Pancreas (tissue), 10 donors: ENCODE data around the gene SMIM35. TPM values are rescaled to one million over a fixed set of nuclear protein-coding genes. Genes with fewer than 3 reads are reported as not detected.

ENCODE experiments used
- ATAC-seq, 4 donors: fragments of 200-7000 bp; cut with Tn5 transposase; one replicate each; pipeline versions ENCODE4 v1.8.0 to v1.9.1; 2020; ENCODE audit warnings: mild to moderate bottlenecking in 4 of 4, moderate library complexity in 4 of 4
- DNase-seq, 6 donors: peaks; one replicate each; pipeline ENCODE4 v3.0.0-alpha.2; 2020
- FAIRE-seq: peaks from 2 replicates; lab custom pipeline; 2012; peaks lifted over from hg19 to GRCh38; lab: Jason Lieb, UNC
- H3K27ac ChIP-seq, 4 donors: fragments of 200-600 bp; sonication (generic); 1 replicate in 3 of 4; 2 replicates in 1 of 4; pipeline versions ENCODE4 v1.5.0 to v1.8.0; 2020
- H3K27me3 ChIP-seq, 4 donors: fragments of 200-600 bp; one replicate each; pipeline ENCODE4 v1.8.0; 2021
- H3K36me3 ChIP-seq, 3 donors: fragments of 200-600 bp; sonication (generic) in 1 of 3; one replicate each; pipeline versions ENCODE4 v1.5.0 to v1.8.0; 2020 to 2021
- H3K4me1 ChIP-seq, 3 donors: fragments of 200-600 bp; one replicate each; pipeline ENCODE4 v1.8.0; 2021
- H3K4me3 ChIP-seq, 4 donors: fragments of 200-600 bp; sonication (generic) in 2 of 4; one replicate each; pipeline versions ENCODE4 v1.5.0 to v1.8.0; 2020 to 2021
- H3K9me3 ChIP-seq, 4 donors: fragments of 200-600 bp; one replicate each; pipeline ENCODE4 v1.8.0; 2021
- WGBS, 2 donors: extraction: QIAGEN DNeasy Blood & Tissue Kit; methylation state at CpG; one replicate each; pipeline ENCODE4 v1.1.7; 2013; 5-methylcytosine and 5-hydroxymethylcytosine counted together
- intact Hi-C, 3 donors: fragments of 100-400 bp; cut with DNase I; formaldehyde crosslinking; loops; one replicate each; pipeline versions ENCODE4 v1.11.1 to v1.14.2; 2022
- polyA plus RNA-seq, 2 donors: library from polyadenylated mRNA; stranded (reverse); fragments of 200-250 nt; gene quantifications; one replicate each; pipeline ENCODE4 v1.2.3, GENCODE V29; 2013
- total RNA-seq, 6 donors: library from RNA; stranded (reverse); fragmentation: NEBNext Ultra II Directional in 4 of 6; extraction: Animal tissue kit (Norgen Biotek cat#: 25700) in 4 of 6; gene quantifications; one replicate each; pipeline versions ENCODE4 v1.2.1 to v1.2.4, GENCODE V29; 2021 to 2023
- TF ChIP-seq, protein P1 (sequence below), 4 donors: fragments of 200-600 bp; sonication (generic) in 3 of 4; IDR thresholded peaks; one replicate each; pipeline versions ENCODE4 v1.5.0 to v1.8.0; 2021; ENCODE audit warnings: antibody characterized with exemption in 4 of 4
- donor health status: healthy with polysubstance abuse.
- donor health status: DM: no; HTN: no; CAD: no; lungs with moderate emphysema.
- donor health status: DM: no; HTN: no; CAD: no.
- donor health status: control.
- donor health status: control.
- donor health status: Bipolar disorder and iron deficiency.
- donor health status: DM: yes; HTN: yes; CAD: no.
- donor health status: DM: no; HTN: no; CAD: no.
- donor health status: DM: no; HTN: no; CAD: no.
- donor health status: DM: yes; HTN: yes; CAD: no.

The SMIM35 gene
- total and polyA plus RNA-seq, 8 donors, result 0.02 TPM; not detected in 7

DNA sequence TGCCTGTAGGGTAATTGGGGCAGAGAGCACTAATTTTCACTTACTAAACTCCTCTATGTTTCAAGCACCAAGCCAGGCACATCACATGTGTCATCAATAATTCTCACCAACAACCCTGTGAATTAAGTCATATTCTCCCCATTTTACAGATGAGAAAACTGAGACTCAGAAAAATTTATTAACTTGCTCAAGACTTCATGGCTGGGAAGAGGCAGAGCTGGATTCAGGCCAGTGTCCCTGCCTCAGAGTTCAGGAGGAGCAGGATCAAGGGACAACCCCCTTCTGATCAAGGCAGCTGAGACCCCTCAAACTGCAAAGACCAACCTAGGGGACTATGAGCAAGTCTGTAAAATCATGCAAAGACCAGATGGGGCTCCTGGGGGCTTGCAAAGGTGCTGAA lies 2.1 kb downstream of the SMIM35 start:
- Histone ChIP-seq H3K9me3 (no peaks in the 10 kb centered on the region), H3K4me1 (no peaks in the 10 kb centered on the region), H3K27me3 (no peaks in the 10 kb centered on the region), H3K36me3 (no peaks in the 10 kb centered on the region), H3K27ac (no peak overlapping the region), H3K4me3 (no peak overlapping the region)
- intact Hi-C loops, result no loop called here
- ATAC-seq, result no peak
- TF ChIP-seq, protein P1, sequence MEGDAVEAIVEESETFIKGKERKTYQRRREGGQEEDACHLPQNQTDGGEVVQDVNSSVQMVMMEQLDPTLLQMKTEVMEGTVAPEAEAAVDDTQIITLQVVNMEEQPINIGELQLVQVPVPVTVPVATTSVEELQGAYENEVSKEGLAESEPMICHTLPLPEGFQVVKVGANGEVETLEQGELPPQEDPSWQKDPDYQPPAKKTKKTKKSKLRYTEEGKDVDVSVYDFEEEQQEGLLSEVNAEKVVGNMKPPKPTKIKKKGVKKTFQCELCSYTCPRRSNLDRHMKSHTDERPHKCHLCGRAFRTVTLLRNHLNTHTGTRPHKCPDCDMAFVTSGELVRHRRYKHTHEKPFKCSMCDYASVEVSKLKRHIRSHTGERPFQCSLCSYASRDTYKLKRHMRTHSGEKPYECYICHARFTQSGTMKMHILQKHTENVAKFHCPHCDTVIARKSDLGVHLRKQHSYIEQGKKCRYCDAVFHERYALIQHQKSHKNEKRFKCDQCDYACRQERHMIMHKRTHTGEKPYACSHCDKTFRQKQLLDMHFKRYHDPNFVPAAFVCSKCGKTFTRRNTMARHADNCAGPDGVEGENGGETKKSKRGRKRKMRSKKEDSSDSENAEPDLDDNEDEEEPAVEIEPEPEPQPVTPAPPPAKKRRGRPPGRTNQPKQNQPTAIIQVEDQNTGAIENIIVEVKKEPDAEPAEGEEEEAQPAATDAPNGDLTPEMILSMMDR (IDR thresholded peaks at IDR 0.05), result no peak
- FAIRE-seq, result no peak
- no peak for DNase-seq

DNA sequence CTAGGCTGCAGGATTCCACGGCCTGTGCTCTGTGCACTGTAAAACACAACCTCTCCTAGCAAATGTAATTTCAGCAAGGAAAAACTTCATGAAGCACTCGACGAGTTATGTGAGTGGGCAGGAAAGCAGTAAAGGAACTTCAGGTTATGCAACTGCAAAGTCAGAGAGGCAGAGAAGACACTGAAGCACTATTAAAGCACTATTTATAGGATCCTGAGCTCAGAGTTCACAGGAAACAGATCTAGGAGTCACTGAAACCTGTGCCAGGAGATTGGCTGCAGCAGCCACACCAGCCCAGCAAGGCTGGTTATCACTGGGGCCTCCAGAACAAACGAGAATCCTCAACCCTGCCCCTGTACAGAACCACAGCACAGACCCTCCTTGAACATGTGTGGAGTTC lies 2.5 kb downstream of the SMIM35 start:
- no peaks in the 10 kb centered on the region for H3K4me1 ChIP-seq
- DNase-seq (no peak), FAIRE-seq (no peak), ATAC-seq (peak in 3 of 4 donors; percentile 27 to 57 (median 31))
- no peak overlapping the region for H3K27ac ChIP-seq
- intact Hi-C loops, result no loop called here
- H3K4me3 ChIP-seq, result no peak overlapping the region
- H3K9me3 ChIP-seq, result no peaks in the 10 kb centered on the region
- no peaks in the 10 kb centered on the region for H3K36me3 ChIP-seq
- no peaks in the 10 kb centered on the region for H3K27me3 ChIP-seq
- 34 to 42% methylated on average over 4 of the region's 4 CpGs for WGBS, 2 donors
- TF ChIP-seq, protein P1 (IDR thresholded peaks at IDR 0.05), result no peak

DNA sequence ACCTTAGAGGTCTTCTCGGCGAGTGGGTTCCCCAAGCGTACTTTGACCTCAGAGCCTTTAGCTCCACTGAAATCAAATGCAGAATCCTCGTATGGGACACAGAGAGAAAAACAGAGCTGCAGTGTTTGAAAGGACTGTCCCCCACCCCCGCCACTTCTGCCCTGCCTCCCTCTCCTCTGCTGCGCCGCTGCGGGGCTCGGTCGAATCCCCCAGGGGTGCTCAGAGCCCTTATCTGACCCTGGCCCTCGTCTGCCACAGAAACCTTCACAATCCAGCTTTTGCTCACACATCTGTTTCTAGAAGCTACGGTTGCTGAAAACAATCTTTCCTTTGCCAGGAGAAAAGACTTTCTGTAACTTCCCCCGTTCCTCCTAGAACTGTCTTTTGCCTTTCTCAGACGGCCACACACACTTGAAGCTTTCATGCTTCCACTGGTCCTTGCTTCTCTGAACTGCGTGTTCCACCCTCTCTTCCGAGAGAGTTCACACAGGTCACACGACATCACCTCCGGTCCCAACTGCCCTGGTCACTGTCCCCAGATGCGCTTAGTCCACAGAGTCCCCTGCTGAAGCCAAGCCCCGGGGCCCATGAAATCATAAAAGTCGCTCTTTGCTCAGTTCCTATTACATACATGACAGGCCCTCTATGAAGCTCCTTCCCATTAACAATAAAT lies 3.7 kb downstream of the SMIM35 start:
- Histone ChIP-seq H3K36me3 (no peaks in the 10 kb centered on the region), H3K4me3 (no peak overlapping the region), H3K9me3 (no peaks in the 10 kb centered on the region), H3K4me1 (no peaks in the 10 kb centered on the region), H3K27me3 (no peaks in the 10 kb centered on the region), H3K27ac (no peak overlapping the region)
- ATAC-seq, result no peak
- intact Hi-C loops, result no loop called here
- no peak for DNase-seq
- 64 to 68% methylated on average over 21 of the region's 21 CpGs for WGBS, 2 donors
- FAIRE-seq, result no peak
- TF ChIP-seq, protein P1 (IDR thresholded peaks at IDR 0.05), result no peak

DNA sequence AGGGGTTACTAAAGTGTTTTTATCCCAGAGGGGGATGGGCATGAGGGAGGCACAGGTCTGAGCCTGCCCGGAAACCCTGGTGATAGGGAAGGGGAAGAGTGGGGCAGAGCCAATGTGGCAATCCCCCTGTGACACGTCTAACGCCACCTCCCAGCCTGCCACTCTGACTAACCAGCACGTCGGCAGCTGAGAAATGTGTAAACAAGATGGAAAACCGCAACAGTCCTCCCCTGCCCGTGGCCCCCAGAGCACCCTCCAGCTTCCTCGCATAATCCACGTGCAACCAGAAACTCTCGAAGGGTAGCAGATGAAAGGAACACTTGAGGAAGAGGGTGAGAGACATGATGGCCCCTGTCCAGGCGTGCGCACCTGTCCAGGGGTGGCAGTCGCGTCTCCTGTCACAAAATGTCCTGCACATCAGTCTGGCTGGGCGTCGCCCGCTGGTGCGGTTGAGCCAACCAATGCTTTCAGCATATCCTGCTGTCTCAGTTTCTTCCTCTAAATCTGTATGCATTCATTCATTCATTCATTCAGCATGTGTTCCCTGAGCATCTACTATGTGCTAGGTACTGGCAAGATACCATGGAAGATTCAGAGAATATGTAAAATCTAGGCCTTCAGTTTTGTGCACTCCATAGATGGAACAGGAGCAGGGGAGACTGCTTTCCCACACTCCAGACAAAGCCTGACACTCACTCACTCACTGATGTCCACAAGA lies 5.4 kb downstream of the SMIM35 start:
- Histone ChIP-seq H3K27ac (no peak overlapping the region), H3K9me3 (no peaks in the 10 kb centered on the region), H3K27me3 (no peaks in the 10 kb centered on the region), H3K4me3 (no peak overlapping the region), H3K4me1 (no peaks in the 10 kb centered on the region), H3K36me3 (no peaks in the 10 kb centered on the region)
- 72 to 76% methylated on average over 18 of the region's 18 CpGs for WGBS, 2 donors
- FAIRE-seq (no peak), ATAC-seq (no peak), DNase-seq (no peak)
- TF ChIP-seq, protein P1 (IDR thresholded peaks at IDR 0.05), result no peak
- intact Hi-C loops, result no loop called here

DNA sequence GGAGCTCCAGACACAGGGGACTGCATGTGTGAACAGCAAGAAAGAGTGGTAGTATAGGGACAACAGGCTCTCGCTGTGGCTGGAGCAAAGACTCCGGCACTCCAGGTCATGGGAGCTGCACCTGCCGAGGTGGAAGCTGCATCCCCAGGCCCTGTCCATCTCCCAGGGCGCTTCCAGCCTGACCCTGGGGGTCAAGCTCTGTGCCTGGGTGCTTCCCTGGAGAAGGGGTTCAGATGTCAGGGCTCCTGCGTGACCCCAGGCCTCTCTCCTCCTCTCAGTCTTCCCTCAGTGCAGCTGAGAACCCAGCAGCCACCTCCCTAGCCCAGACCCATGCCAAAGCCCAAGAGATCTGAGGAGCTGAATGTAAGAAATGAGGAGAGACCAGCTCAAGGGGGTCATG lies 6.5 kb downstream of the SMIM35 start:
- no peak overlapping the region for H3K4me3 ChIP-seq
- H3K27me3 ChIP-seq, result no peaks in the 10 kb centered on the region
- FAIRE-seq (no peak), DNase-seq (no peak), ATAC-seq (no peak)
- 88 to 89% methylated on average over 5 of the region's 5 CpGs for WGBS, 2 donors
- H3K36me3 ChIP-seq, result no peaks in the 10 kb centered on the region
- intact Hi-C loops, result no loop called here
- no peaks in the 10 kb centered on the region for H3K4me1 ChIP-seq
- H3K27ac ChIP-seq, result no peak overlapping the region
- H3K9me3 ChIP-seq, result no peaks in the 10 kb centered on the region
- TF ChIP-seq, protein P1 (IDR thresholded peaks at IDR 0.05), result no peak
